Measurements from ENCODE around the gene PAK3. TPM values are rescaled to one million over a fixed set of nuclear protein-coding genes. Genes with fewer than 3 reads are reported as not detected.

PAK3 gene
- total RNA-seq, 1 experiment from 2014 or later = 7.5 TPM

- peaks cover 2% of the 10 kb centered on the region; the same call in 1 of the 2 replicates for H3K4me1 ChIP-seq (ENCODE audit: insufficient read depth, low read length)
- 0 out of 5 replicates have a peak overlapping the region, but pooled peaks of 1 of the 2 experiments have one; percentile 14 for H3K4me3 Mint-ChIP-seq
- H3K79me1 ChIP-seq (ENCODE audit: insufficient read depth, low read depth, low read length, poor library complexity, severe bottlenecking) = no peaks in the 10 kb centered on the region
- H2AK5ac ChIP-seq (ENCODE audit: insufficient read length, low read length) = no peak overlapping the region
- H3K4ac ChIP-seq (ENCODE audit: low read depth, low read length) = no peak overlapping the region
- no peak overlapping the region for H2BK12ac ChIP-seq (ENCODE audit: insufficient read length, low read depth, low read length)
- H3T11ph ChIP-seq (ENCODE audit: low read length) = no peak overlapping the region
- no peak overlapping the region for H3K9ac ChIP-seq (ENCODE audit: extremely low read depth, insufficient read length, low read length)
- H3K36me3 Mint-ChIP-seq (ENCODE audit: insufficient read depth in 1 of 3, low read depth in 3 of 3) = peaks cover 0 to 7% (median 3%) of the 10 kb centered on the region in 3 experiments; a peak in 3 of 7 replicates
- H4K5ac ChIP-seq (ENCODE audit: insufficient read length, low read depth, low read length) = no peak overlapping the region
- no peak overlapping the region for H3K27ac ChIP-seq (ENCODE audit: insufficient read length, low read depth, low read length)
- H2BK20ac ChIP-seq (ENCODE audit: low read depth, low read length, poor library complexity, severe bottlenecking) = no peak overlapping the region
- no peaks in the 10 kb centered on the region for H3K23me2 ChIP-seq (ENCODE audit: insufficient read length, low read depth, low read length, poor library complexity, severe bottlenecking)
- H3K56ac ChIP-seq (ENCODE audit: insufficient read length, low read depth, low read length) = no peak overlapping the region
- H4K8ac ChIP-seq (replicated peaks; ENCODE audit: insufficient read length, low read depth, low read length) = no peak overlapping the region
- no peak for TF ChIP-seq CTCF (conservative IDR thresholded peaks at IDR 0.05)
- no peak overlapping the region for H2BK120ac ChIP-seq (ENCODE audit: low read depth, low read length, poor library complexity, severe bottlenecking)
- no peak for DNase-seq
- H4K91ac ChIP-seq (ENCODE audit: insufficient read length, low read depth, low read length) = no peak overlapping the region
- no peak overlapping the region for H3K4me2 ChIP-seq (ENCODE audit: insufficient read depth, insufficient read length, low read length)
- no peaks in the 10 kb centered on the region for H3K79me2 ChIP-seq (ENCODE audit: insufficient read depth, low read length)
- no peaks in the 10 kb centered on the region for H3K27me3 ChIP-seq (ENCODE audit: insufficient read depth, low read length)
- H3K9me3 ChIP-seq (ENCODE audit: control insufficient read depth, low read depth, low read length) = no peaks in the 10 kb centered on the region
- H3K18ac ChIP-seq (ENCODE audit: insufficient read length, low read depth, low read length) = no peak overlapping the region
- H3K27me3 Mint-ChIP-seq (ENCODE audit: low read depth) = no peaks in the 10 kb centered on the region
- H2AFZ ChIP-seq (ENCODE audit: low read length) = no peak overlapping the region
- H2BK15ac ChIP-seq (ENCODE audit: low read depth, low read length) = no peak overlapping the region
- no peak overlapping the region for H2BK5ac ChIP-seq (ENCODE audit: insufficient read length, low read length)
- WGBS (ENCODE audit: extremely low coverage, insufficient read length, low lambda C conversion rate) = no CpG with 5 or more reads among the region's 2 CpGs
- H3K14ac ChIP-seq (ENCODE audit: insufficient read depth, low read length) = no peak overlapping the region
- H3K9me3 Mint-ChIP-seq = no peaks in the 10 kb centered on the region; a peak in 1 of 5 replicates
- no peak overlapping the region for H3K23ac ChIP-seq (ENCODE audit: insufficient read length, low read depth, low read length)
- H4K20me1 ChIP-seq (ENCODE audit: control insufficient read depth, insufficient read depth, insufficient read length) = no peaks in the 10 kb centered on the region
- peaks cover 24 to 45% of the 10 kb centered on the region in 2 experiments for H3K4me1 Mint-ChIP-seq
- peak overlapping the region in 1 of 3 experiments; percentile 87; a peak in 1 of 7 replicates for H3K27ac Mint-ChIP-seq
These were observed 84.8 kb downstream of the PAK3 start for GRCh38 chrX:111180750-111181240.
